ENCODE measurements around the gene FASN.

DNA sequence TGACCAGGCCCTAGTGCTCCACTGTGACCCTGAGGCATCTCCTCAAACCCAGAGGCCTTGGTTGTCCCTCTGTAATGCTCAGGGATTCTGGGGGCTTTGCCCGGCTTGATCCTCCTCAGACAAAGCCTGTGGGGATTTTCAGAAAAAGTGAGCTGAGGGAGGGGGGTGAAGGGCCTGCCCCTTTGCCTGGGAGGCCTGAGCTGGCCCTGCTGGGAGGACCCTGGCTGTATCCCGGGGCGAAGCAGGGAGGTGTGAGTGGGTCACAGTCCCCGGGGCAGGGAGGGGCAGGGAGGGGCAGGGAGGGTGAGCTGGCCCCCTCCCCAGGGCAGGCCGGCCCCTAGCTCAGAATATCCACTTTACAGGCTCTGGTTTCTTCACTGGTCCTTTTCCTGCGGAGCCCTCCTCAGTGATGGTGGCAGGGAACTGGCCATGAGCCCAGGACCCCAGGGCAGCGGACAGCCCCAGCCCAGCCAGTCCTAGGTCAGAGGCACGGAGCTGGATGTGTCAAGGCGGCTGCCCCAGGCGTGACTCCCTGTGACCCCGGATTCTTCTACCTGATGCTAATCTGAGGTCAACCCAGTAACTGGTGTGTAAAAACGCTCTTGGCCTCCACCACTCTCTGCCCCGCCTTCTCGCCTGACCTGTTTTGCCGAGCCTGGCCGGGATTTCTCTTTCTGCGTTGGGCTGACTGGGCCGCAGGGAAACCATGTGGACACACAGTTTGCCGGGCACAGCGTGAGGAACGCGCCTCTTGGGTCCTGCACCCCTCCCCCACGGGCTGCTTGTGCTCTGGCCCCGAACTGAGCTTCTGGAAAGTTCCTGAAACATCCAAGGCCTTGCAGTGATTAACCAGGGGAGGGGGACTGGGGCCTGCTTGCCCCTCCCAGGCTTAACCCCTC, 5.8 kb upstream of the FASN start:
- TF ChIP-seq TARDBP (IDR thresholded peaks at IDR 0.05), result no peak
- no peak for TF ChIP-seq SUZ12 (IDR thresholded peaks at IDR 0.05)
- TF ChIP-seq ZNF384 (IDR thresholded peaks at IDR 0.05), result no peak
- TF ChIP-seq, protein P1, sequence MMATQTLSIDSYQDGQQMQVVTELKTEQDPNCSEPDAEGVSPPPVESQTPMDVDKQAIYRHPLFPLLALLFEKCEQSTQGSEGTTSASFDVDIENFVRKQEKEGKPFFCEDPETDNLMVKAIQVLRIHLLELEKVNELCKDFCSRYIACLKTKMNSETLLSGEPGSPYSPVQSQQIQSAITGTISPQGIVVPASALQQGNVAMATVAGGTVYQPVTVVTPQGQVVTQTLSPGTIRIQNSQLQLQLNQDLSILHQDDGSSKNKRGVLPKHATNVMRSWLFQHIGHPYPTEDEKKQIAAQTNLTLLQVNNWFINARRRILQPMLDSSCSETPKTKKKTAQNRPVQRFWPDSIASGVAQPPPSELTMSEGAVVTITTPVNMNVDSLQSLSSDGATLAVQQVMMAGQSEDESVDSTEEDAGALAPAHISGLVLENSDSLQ (IDR thresholded peaks at IDR 0.05), result no peak

All from HEK293T (cell line).